HL-60 (cell line): ENCODE results near the gene CEACAM8.

Experiments used
- POLR2AphosphoS5 ChIP-seq: IDR thresholded peaks from 2 replicates; pipeline ENCODE4 v1.6.1; 2012; ENCODE audit warnings: low read depth
- SPI1 ChIP-seq: IDR thresholded peaks from 2 replicates; pipeline ENCODE4 v1.6.1; 2012; ENCODE audit warnings: low read depth, mild to moderate bottlenecking, borderline replicate concordance
- TF ChIP-seq, protein P1 (sequence below): IDR thresholded peaks from one replicate; pipeline ENCODE4 v1.5.1; 2011; ENCODE audit warnings: low read length, control low read depth, inconsistent platforms; ENCODE audit not compliant: insufficient read depth
- TF ChIP-seq, protein P2 (sequence below): IDR thresholded peaks from 2 replicates; pipeline ENCODE4 v1.6.1; 2012; ENCODE audit warnings: low read depth; ENCODE audit not compliant: insufficient replicate concordance

GRCh38 chr19:42544146-42544545 is 50.6 kb downstream of the CEACAM8 start:
- no peak for TF ChIP-seq SPI1
- TF ChIP-seq, protein P1, sequence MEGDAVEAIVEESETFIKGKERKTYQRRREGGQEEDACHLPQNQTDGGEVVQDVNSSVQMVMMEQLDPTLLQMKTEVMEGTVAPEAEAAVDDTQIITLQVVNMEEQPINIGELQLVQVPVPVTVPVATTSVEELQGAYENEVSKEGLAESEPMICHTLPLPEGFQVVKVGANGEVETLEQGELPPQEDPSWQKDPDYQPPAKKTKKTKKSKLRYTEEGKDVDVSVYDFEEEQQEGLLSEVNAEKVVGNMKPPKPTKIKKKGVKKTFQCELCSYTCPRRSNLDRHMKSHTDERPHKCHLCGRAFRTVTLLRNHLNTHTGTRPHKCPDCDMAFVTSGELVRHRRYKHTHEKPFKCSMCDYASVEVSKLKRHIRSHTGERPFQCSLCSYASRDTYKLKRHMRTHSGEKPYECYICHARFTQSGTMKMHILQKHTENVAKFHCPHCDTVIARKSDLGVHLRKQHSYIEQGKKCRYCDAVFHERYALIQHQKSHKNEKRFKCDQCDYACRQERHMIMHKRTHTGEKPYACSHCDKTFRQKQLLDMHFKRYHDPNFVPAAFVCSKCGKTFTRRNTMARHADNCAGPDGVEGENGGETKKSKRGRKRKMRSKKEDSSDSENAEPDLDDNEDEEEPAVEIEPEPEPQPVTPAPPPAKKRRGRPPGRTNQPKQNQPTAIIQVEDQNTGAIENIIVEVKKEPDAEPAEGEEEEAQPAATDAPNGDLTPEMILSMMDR, result no peak
- TF ChIP-seq POLR2AphosphoS5, result no peak
- TF ChIP-seq, protein P2, sequence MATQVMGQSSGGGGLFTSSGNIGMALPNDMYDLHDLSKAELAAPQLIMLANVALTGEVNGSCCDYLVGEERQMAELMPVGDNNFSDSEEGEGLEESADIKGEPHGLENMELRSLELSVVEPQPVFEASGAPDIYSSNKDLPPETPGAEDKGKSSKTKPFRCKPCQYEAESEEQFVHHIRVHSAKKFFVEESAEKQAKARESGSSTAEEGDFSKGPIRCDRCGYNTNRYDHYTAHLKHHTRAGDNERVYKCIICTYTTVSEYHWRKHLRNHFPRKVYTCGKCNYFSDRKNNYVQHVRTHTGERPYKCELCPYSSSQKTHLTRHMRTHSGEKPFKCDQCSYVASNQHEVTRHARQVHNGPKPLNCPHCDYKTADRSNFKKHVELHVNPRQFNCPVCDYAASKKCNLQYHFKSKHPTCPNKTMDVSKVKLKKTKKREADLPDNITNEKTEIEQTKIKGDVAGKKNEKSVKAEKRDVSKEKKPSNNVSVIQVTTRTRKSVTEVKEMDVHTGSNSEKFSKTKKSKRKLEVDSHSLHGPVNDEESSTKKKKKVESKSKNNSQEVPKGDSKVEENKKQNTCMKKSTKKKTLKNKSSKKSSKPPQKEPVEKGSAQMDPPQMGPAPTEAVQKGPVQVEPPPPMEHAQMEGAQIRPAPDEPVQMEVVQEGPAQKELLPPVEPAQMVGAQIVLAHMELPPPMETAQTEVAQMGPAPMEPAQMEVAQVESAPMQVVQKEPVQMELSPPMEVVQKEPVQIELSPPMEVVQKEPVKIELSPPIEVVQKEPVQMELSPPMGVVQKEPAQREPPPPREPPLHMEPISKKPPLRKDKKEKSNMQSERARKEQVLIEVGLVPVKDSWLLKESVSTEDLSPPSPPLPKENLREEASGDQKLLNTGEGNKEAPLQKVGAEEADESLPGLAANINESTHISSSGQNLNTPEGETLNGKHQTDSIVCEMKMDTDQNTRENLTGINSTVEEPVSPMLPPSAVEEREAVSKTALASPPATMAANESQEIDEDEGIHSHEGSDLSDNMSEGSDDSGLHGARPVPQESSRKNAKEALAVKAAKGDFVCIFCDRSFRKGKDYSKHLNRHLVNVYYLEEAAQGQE, result no peak
